GM21619 (cell line): ENCODE data around the gene ATG3.
"Not testable (repeated sequence)": the region's sequence is repeated elsewhere in the genome, so short reads cannot be mapped to it uniquely, and the experiment has no call there.

Experiments
- ATAC-seq: cut with Tn5 transposase; IDR thresholded peaks from one replicate; pipeline ENCODE4 v1.9.1; 2021; ENCODE audit not compliant: unreplicated experiment

The ATG3 gene

GRCh38 chr3:112564247-112564939, 2.6 kb upstream of the ATG3 start:
- not testable (repeated sequence) for ATAC-seq

- ATAC-seq = peak; percentile 37
Measured at GRCh38 chr3:112561484-112561733, 353 bp downstream of the ATG3 start.

GRCh38 chr3:112560721-112561483, 860 bp downstream of the ATG3 start:
- peak; percentile 20 for ATAC-seq

- no peak for ATAC-seq
Measured at GRCh38 chr3:112560307-112560706, 1.5 kb downstream of the ATG3 start.

GRCh38 chr3:112557976-112558375, 3.8 kb downstream of the ATG3 start:
- no peak for ATAC-seq

GRCh38 chr3:112555535-112556170, 6.1 kb downstream of the ATG3 start:
- ATAC-seq = no peak

- no peak for ATAC-seq
Measured at GRCh38 chr3:112550859-112551258, 10.9 kb downstream of the ATG3 start.

- no peak for ATAC-seq
Measured at GRCh38 chr3:112546216-112546759, 15.5 kb downstream of the ATG3 start.

- peak; percentile 82 for ATAC-seq
Measured at GRCh38 chr3:112539825-112540650, 21.7 kb downstream of the ATG3 start.

GRCh38 chr3:112531358-112531781, 30.4 kb downstream of the ATG3 start:
- no peak for ATAC-seq

GRCh38 chr3:112530573-112530972, 31.2 kb downstream of the ATG3 start:
- no peak for ATAC-seq

GRCh38 chr3:112524127-112524526, 37.6 kb downstream of the ATG3 start:
- not testable (repeated sequence) for ATAC-seq

GRCh38 chr3:112519424-112520001, 42.2 kb downstream of the ATG3 start:
- ATAC-seq = peak; percentile 47

GRCh38 chr3:112518970-112519369, 42.8 kb downstream of the ATG3 start:
- ATAC-seq = not testable (repeated sequence)

GRCh38 chr3:112514527-112515128, 47.1 kb downstream of the ATG3 start:
- ATAC-seq = peak; percentile 100

- no peak for ATAC-seq
Measured at GRCh38 chr3:112512320-112512719, 49.4 kb downstream of the ATG3 start.

GRCh38 chr3:112508860-112509259, 52.9 kb downstream of the ATG3 start:
- no peak for ATAC-seq

- ATAC-seq = no peak
Measured at GRCh38 chr3:112508261-112508660, 53.5 kb downstream of the ATG3 start.

- no peak for ATAC-seq
Measured at GRCh38 chr3:112505907-112506306, 55.9 kb downstream of the ATG3 start.

- no peak for ATAC-seq
Measured at GRCh38 chr3:112504123-112504522, 57.6 kb downstream of the ATG3 start.
